Activated T-helper 2 cell treated with anti-CD3 and anti-CD28 coated beads, Interferon-gamma antibody, Interleukin-2, Interleukin-4, amounts not matched to agents 10 μg/mL and 5 μg/mL and 100 μg/mL, durations not matched to agents 14 hours and 24 hours and 36 hours (primary cell): ENCODE data around the gene NPY4R2. TPM values are rescaled to one million over a fixed set of nuclear protein-coding genes. Genes with fewer than 3 reads are reported as not detected.
"Not testable (repeated sequence)": the region's sequence is repeated elsewhere in the genome, so short reads cannot be mapped to it uniquely, and the experiment has no call there.

Experiments
- DNase-seq: peaks from one replicate; pipeline ENCODE4 v3.0.0; 2021; ENCODE audit warnings: low spot score
- H3K27ac Mint-ChIP-seq: one replicate; pipeline ENCODE4 v1.8.0; 2021; ENCODE audit warnings: mixed read lengths
- H3K27me3 Mint-ChIP-seq: one replicate; pipeline ENCODE4 v1.8.0; 2021; ENCODE audit warnings: low read depth, mixed read lengths
- H3K36me3 Mint-ChIP-seq: one replicate; pipeline ENCODE4 v1.8.0; 2021; ENCODE audit warnings: low read depth, mixed read lengths
- H3K4me1 Mint-ChIP-seq: one replicate; pipeline ENCODE4 v1.8.0; 2021; ENCODE audit warnings: low read depth, mixed read lengths
- H3K4me3 Mint-ChIP-seq: one replicate; pipeline ENCODE4 v1.8.0; 2021; ENCODE audit warnings: low read depth, mild to moderate bottlenecking, moderate library complexity, mixed read lengths
- H3K9me3 Mint-ChIP-seq: one replicate; pipeline ENCODE4 v1.8.0; 2021; ENCODE audit warnings: mixed read lengths
- intact Hi-C: fragments of 100-400 bp; cut with micrococcal nuclease; formaldehyde crosslinking; loops from one replicate; pipeline ENCODE4 v1.15.1; 2023
- total RNA-seq: library from RNA; stranded (reverse); gene quantifications from 2 replicates; pipeline ENCODE4 v1.2.3, GENCODE V29; 2022

Gene NPY4R2
- total RNA-seq, 1 donor from 2014 or later: not detected

GRCh38 chr10:47941379-47941778 lies 22.9 kb downstream of the NPY4R2 start:
- H3K27ac Mint-ChIP-seq, intact Hi-C loops, DNase-seq, H3K9me3 Mint-ChIP-seq, H3K36me3 Mint-ChIP-seq, H3K27me3 Mint-ChIP-seq, H3K4me1 Mint-ChIP-seq, H3K4me3 Mint-ChIP-seq: not testable (repeated sequence)

DNA sequence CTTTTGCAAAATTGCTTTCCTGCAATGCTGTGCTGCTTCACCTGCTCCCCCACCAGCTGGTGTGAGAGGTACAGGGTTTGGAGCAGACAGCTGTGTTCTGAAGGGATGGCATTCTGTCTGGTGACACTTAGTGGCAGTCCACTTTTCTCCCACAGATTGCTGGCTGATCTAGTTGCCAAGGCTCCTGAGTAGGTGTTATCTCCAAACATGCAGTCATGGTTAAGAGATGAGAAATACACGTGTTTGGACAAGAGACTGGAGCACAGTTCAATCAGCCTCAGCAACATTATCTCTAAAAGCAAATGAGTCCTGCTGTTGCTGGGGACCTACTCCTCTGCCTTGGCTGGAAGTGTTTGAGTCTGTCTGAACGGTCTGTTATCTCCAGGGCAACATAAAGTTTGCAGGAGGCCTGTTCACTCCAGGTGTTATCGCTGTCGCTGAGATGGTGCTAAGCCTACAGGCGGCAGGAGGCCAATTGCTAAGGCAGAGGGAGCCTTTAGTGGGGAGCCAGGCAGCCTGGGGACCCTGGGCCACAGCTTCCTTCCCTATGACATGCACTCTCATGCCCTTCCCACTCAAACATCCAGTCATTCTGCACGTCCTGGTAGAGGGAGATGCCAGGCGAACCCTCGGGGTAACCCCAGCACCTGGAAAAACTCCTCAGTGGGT lies 24.0 kb downstream of the NPY4R2 start:
- H3K4me3 Mint-ChIP-seq, DNase-seq, intact Hi-C loops, H3K9me3 Mint-ChIP-seq, H3K4me1 Mint-ChIP-seq, H3K27me3 Mint-ChIP-seq, H3K36me3 Mint-ChIP-seq, H3K27ac Mint-ChIP-seq: not testable (repeated sequence)

DNA sequence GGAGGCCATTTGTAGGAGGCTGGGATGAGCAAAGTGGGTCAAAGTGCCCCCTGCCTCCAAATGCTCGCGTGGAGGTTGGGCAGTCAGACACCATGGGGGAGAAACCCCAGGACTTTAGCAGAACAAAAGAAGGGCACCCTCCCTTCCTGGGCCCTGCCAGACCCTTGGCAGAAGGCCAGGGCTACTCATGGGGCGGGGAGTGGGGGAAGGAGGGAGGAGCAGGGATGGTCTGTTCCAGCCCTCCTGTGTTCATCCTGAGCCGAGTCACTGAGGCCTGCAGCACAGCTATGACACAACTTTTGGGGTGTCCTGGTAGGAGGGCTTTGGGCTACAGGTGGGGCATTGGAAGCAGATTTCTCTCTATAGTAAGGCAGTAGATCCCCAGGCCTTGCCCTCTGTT lies 24.9 kb downstream of the NPY4R2 start:
- H3K36me3 Mint-ChIP-seq, H3K4me1 Mint-ChIP-seq, H3K4me3 Mint-ChIP-seq, H3K27me3 Mint-ChIP-seq, intact Hi-C loops, DNase-seq, H3K9me3 Mint-ChIP-seq, H3K27ac Mint-ChIP-seq: not testable (repeated sequence)

- H3K4me3 Mint-ChIP-seq, H3K27ac Mint-ChIP-seq, intact Hi-C loops, H3K9me3 Mint-ChIP-seq, H3K4me1 Mint-ChIP-seq, H3K27me3 Mint-ChIP-seq, H3K36me3 Mint-ChIP-seq, DNase-seq: not testable (repeated sequence)
These were observed 29.0 kb downstream of the NPY4R2 start for GRCh38 chr10:47947424-47947823.

DNA sequence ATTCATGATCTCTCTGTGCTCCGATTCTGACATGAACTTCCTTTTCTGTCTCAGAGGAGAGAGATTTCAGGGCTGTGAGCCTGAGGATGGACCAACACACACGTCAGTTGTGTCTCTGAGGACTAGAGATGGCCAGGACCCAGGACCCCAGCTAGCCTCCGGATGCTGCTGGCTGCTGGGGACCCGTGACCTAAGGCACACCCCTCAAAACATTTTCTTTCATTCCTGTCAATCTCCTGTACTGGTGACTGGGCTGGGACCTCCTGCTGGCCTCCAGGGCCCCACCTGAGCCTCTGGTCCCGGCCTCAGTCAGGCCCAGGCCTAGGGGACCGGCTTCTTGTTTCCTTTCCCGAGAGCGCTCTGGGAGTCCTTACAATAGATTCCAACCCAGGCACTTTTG lies 38.7 kb downstream of the NPY4R2 start:
- H3K9me3 Mint-ChIP-seq, intact Hi-C loops, H3K36me3 Mint-ChIP-seq, H3K27me3 Mint-ChIP-seq, DNase-seq, H3K4me1 Mint-ChIP-seq, H3K4me3 Mint-ChIP-seq, H3K27ac Mint-ChIP-seq: not testable (repeated sequence)

DNA sequence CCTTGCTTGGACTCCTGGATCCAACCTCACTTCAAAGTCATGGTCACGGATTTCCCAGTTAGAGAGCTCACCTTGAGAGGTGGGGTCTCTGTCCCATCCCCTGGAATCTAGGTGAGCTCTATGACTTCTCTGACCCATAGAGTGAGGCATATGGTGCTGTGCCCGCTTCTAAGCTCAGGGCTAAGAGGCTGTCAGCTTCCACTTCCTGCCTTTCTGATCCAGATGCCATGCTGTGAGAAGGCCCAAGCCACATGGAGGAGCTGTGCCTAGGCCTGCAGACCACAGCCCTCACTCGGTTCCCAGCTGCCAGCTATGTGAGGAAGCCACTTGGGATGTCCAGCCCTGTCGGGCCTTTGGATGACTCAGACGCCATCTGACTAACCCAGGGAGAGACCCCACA lies 41.2 kb downstream of the NPY4R2 start:
- DNase-seq, H3K4me1 Mint-ChIP-seq, H3K9me3 Mint-ChIP-seq, H3K36me3 Mint-ChIP-seq, H3K27ac Mint-ChIP-seq, intact Hi-C loops, H3K27me3 Mint-ChIP-seq, H3K4me3 Mint-ChIP-seq: not testable (repeated sequence)

GRCh38 chr10:47960699-47961098 lies 42.2 kb downstream of the NPY4R2 start:
- intact Hi-C loops, H3K36me3 Mint-ChIP-seq, H3K4me1 Mint-ChIP-seq, H3K27me3 Mint-ChIP-seq, H3K27ac Mint-ChIP-seq, H3K4me3 Mint-ChIP-seq, H3K9me3 Mint-ChIP-seq, DNase-seq: not testable (repeated sequence)

DNA sequence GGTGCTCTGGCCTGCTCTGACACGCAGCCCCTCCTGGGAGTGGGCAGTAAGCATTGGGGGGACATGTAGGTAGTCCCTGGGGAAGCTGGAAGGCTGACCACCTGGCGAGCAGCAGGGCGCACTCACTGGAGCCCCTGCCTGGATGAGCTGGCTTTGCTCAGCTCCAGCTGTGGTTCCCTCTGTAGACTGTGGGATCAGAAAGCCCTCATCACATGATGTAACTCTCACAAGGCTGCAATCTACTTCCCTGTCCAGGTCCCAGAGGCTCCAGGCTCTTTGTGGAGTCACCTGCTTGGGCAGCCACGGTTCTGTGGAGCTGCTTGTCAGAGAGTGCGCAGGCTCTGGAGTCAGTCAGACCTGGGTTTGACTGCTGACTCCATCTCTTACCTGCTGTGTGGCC lies 44.3 kb downstream of the NPY4R2 start:
- H3K9me3 Mint-ChIP-seq, H3K36me3 Mint-ChIP-seq, H3K27ac Mint-ChIP-seq, intact Hi-C loops, H3K4me3 Mint-ChIP-seq, H3K27me3 Mint-ChIP-seq, H3K4me1 Mint-ChIP-seq, DNase-seq: not testable (repeated sequence)

DNA sequence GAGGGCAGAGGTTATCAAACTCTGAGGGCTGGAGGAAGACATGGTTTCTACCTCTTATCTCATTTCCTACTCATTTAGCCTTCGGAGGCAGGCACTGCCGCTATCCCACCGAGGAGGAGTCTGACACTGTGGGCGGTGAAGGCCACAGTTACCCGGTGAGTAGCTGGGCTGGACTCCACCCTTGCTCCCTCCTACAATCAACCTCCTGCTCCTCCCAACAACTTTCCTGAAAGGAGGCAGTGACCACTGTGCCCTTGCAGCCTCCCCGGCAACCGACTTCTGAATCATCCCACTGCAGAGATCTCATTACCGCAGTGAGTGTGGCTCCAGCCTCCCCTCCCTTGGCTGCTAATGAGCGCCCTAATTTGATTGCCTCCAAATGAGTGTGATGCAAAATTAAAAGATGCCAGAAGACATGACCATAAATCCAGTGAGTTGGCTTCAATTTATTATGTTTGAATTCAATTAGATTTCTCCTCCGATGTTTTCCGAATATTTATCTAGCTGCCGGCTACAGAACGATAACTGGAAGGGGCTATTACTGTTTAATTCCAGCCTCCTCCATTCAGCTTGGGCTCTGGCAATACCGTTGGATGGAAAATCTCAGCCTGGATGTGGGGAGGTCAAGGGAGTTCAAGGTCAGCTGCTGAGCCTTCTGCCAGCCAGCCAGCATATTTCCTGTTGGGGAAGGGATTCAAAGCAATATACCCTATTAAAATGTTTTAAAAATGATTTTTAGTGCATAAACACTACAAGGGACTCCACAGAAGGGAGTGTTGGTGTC lies 46.0 kb downstream of the NPY4R2 start:
- DNase-seq, H3K4me1 Mint-ChIP-seq, intact Hi-C loops, H3K27ac Mint-ChIP-seq, H3K9me3 Mint-ChIP-seq, H3K36me3 Mint-ChIP-seq, H3K4me3 Mint-ChIP-seq, H3K27me3 Mint-ChIP-seq: not testable (repeated sequence)

DNA sequence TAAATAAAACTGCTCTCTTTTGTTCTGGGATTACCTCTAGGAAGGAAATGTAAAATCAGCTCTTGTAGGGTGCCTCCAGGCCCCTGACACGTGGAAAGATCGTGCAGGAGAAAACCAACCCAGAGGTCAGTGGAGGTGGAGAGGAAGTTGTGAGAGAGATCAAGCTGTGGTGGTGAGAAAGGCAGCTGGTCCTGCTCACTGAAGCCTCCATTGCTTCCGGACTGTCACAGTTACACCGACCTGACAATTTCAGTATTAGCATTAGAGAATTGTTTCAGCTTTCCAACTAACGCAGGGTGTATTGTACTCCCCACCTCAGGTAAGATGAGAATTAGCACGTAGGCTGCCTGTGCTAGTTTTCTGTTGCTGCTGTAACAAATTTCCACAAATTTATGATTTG lies 50.5 kb downstream of the NPY4R2 start:
- H3K27me3 Mint-ChIP-seq, H3K27ac Mint-ChIP-seq, intact Hi-C loops, H3K4me1 Mint-ChIP-seq, H3K9me3 Mint-ChIP-seq, DNase-seq, H3K36me3 Mint-ChIP-seq, H3K4me3 Mint-ChIP-seq: not testable (repeated sequence)

DNA sequence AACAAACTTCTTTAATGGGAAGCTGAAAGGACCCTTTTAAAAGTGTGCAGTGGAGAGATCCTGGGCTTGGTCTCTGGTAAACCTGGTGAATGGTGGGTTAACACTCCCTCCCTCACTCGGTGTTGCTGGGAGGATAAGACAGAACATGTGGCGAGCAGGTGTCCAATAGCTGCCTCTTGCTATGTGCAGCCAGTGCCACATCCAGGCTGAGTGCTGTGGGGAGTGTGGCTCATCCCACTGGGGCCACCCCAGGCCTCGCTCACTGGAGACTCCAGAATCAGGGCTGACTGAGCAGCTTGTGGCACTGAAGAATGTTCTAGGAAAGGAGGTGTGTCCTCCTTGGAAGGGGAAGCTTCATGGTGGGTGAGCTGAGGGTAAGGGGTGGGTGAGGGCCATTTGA lies 51.6 kb downstream of the NPY4R2 start:
- intact Hi-C loops, H3K27me3 Mint-ChIP-seq, H3K4me3 Mint-ChIP-seq, DNase-seq, H3K27ac Mint-ChIP-seq, H3K9me3 Mint-ChIP-seq, H3K4me1 Mint-ChIP-seq, H3K36me3 Mint-ChIP-seq: not testable (repeated sequence)

- H3K4me1 Mint-ChIP-seq, H3K36me3 Mint-ChIP-seq, DNase-seq, H3K27ac Mint-ChIP-seq, H3K4me3 Mint-ChIP-seq, H3K9me3 Mint-ChIP-seq, intact Hi-C loops, H3K27me3 Mint-ChIP-seq: not testable (repeated sequence)
These were observed 53.1 kb downstream of the NPY4R2 start for GRCh38 chr10:47971598-47971997.

GRCh38 chr10:47972077-47972476 lies 53.6 kb downstream of the NPY4R2 start:
- H3K9me3 Mint-ChIP-seq, H3K4me1 Mint-ChIP-seq, intact Hi-C loops, DNase-seq, H3K27ac Mint-ChIP-seq, H3K4me3 Mint-ChIP-seq, H3K36me3 Mint-ChIP-seq, H3K27me3 Mint-ChIP-seq: not testable (repeated sequence)
